Liver (tissue), 9 donors: ENCODE results near the gene USP6NL. TPM values are rescaled to one million over a fixed set of nuclear protein-coding genes. Genes with fewer than 3 reads are reported as not detected.

ENCODE experiments used
- DNase-seq: peaks from one replicate; pipeline ENCODE4 v3.0.0-alpha.2; 2017; ENCODE audit warnings: low spot score
- H3K27ac ChIP-seq, 2 donors: one replicate each; pipeline ENCODE4 v1.7.0; 2013; ENCODE audit warnings: inconsistent platforms in 2 of 2, low read length in 2 of 2, control low read depth in 1 of 2, low read depth in 1 of 2, mild to moderate bottlenecking in 1 of 2
- H3K27me3 ChIP-seq, 4 donors: one replicate each; pipeline versions ENCODE4 v1.6.1 to v1.7.0; 2013; ENCODE audit warnings: low read length in 3 of 4, inconsistent platforms in 1 of 4, mild to moderate bottlenecking in 1 of 4, moderate library complexity in 1 of 4; ENCODE audit not compliant: control insufficient read depth in 4 of 4, insufficient read depth in 4 of 4
- H3K36me3 ChIP-seq, 4 donors: one replicate each; pipeline versions ENCODE4 v1.6.1 to v1.7.0; 2013; ENCODE audit warnings: low read length in 3 of 4, mild to moderate bottlenecking in 3 of 4, low read depth in 1 of 4, moderate library complexity in 1 of 4; ENCODE audit not compliant: control insufficient read depth in 4 of 4, insufficient read depth in 3 of 4
- H3K4me1 ChIP-seq, 4 donors: one replicate each; pipeline versions ENCODE4 v1.6.1 to v1.7.0; 2013; ENCODE audit warnings: low read length in 3 of 4, mild to moderate bottlenecking in 3 of 4, moderate library complexity in 1 of 4; ENCODE audit not compliant: control insufficient read depth in 4 of 4, insufficient read depth in 4 of 4
- H3K4me3 ChIP-seq, 3 donors: one replicate each; pipeline versions ENCODE4 v1.6.1 to v1.7.0; 2013; ENCODE audit warnings: low read length in 3 of 3, control low read depth in 1 of 3, low read depth in 1 of 3, mild to moderate bottlenecking in 1 of 3
- H3K9ac ChIP-seq, 2 donors: one replicate each; pipeline ENCODE4 v1.7.0; 2013; ENCODE audit warnings: low read length in 2 of 2, mild to moderate bottlenecking in 2 of 2, moderate library complexity in 2 of 2, control low read depth in 1 of 2, low read depth in 1 of 2
- H3K9me3 ChIP-seq, 4 donors: one replicate each; pipeline versions ENCODE4 v1.6.1 to v1.7.0; 2013; ENCODE audit warnings: low read length in 3 of 4; ENCODE audit not compliant: control insufficient read depth in 4 of 4
- ATF3 ChIP-seq: IDR thresholded peaks from 2 replicates; pipeline ENCODE4 v1.6.1; 2016; ENCODE audit warnings: antibody characterized with exemption
- CTCF ChIP-seq: fragments of 150-350 bp; IDR thresholded peaks from 2 replicates; pipeline ENCODE4 v1.5.1; 2017; ENCODE audit warnings: improper control_type of control experiment, low read depth, low read length; ENCODE audit not compliant: missing input control
- EGR1 ChIP-seq, 2 donors: IDR thresholded peaks; 2 replicates each; pipeline ENCODE4 v1.6.1; 2016 to 2018; ENCODE audit warnings: antibody characterized with exemption in 2 of 2, low read depth in 2 of 2
- FOXA1 ChIP-seq: IDR thresholded peaks from 2 replicates; pipeline ENCODE4 v1.6.1; 2016; ENCODE audit warnings: antibody characterized with exemption
- GABPA ChIP-seq, 2 donors: IDR thresholded peaks in 1 of 2; conservative IDR thresholded peaks in 1 of 2; 2 replicates each; pipeline ENCODE4 v1.6.1; 2016; ENCODE audit warnings: antibody characterized with exemption in 2 of 2, mild to moderate bottlenecking in 1 of 2, moderate library complexity in 1 of 2
- HNF4A ChIP-seq, 2 donors: conservative IDR thresholded peaks; 2 replicates each; pipeline ENCODE4 v1.6.1; 2016; ENCODE audit warnings: antibody characterized with exemption in 2 of 2, mild to moderate bottlenecking in 2 of 2
- HNF4G ChIP-seq: IDR thresholded peaks from 2 replicates; pipeline ENCODE4 v1.6.1; 2016; ENCODE audit warnings: antibody characterized with exemption
- JUND ChIP-seq, 2 donors: IDR thresholded peaks; 2 replicates each; pipeline ENCODE4 v1.6.1; 2016; ENCODE audit warnings: antibody characterized with exemption in 2 of 2
- NR2F2 ChIP-seq: IDR thresholded peaks from 2 replicates; pipeline ENCODE4 v1.6.1; 2016; ENCODE audit warnings: antibody characterized with exemption
- RAD21 ChIP-seq, 2 donors: IDR thresholded peaks; 2 replicates each; pipeline ENCODE4 v1.6.1; 2016; ENCODE audit warnings: antibody characterized with exemption in 2 of 2, mild to moderate bottlenecking in 2 of 2
- REST ChIP-seq: IDR thresholded peaks from 2 replicates; pipeline ENCODE4 v1.6.1; 2016; ENCODE audit warnings: antibody characterized with exemption, mild to moderate bottlenecking
- RXRA ChIP-seq, 2 donors: IDR thresholded peaks; 2 replicates each; pipeline ENCODE4 v1.6.1; 2017 to 2018; ENCODE audit warnings: antibody characterized with exemption in 2 of 2, mild to moderate bottlenecking in 1 of 2
- SP1 ChIP-seq: IDR thresholded peaks from 2 replicates; pipeline ENCODE4 v1.6.1; 2018; ENCODE audit warnings: antibody characterized with exemption, mild to moderate bottlenecking
- TAF1 ChIP-seq: conservative IDR thresholded peaks from 2 replicates; pipeline ENCODE4 v1.6.1; 2016; ENCODE audit warnings: antibody characterized with exemption, mild to moderate bottlenecking
- YY1 ChIP-seq: IDR thresholded peaks from 2 replicates; pipeline ENCODE4 v1.6.1; 2016; ENCODE audit warnings: antibody characterized with exemption, mild to moderate bottlenecking
- WGBS: extraction: QIAGEN DNeasy Blood & Tissue Kit; methylation state at CpG from one replicate; pipeline ENCODE4 v1.1.7; 2013; 5-methylcytosine and 5-hydroxymethylcytosine counted together
- polyA plus RNA-seq, 2 donors: library from polyadenylated mRNA; stranded (reverse) in 1 of 2; unstranded in 1 of 2; fragments of 200-250 nt in 1 of 2; fragments of >200 nt in 1 of 2; fragmentation: Nextera tagmentation in 1 of 2; extraction: Ambion mirVana in 1 of 2; gene quantifications; one replicate each; pipeline versions ENCODE4 v1.2.1 to v1.2.3, GENCODE V29; 2013 to 2015
- total RNA-seq, 2 donors: library from RNA; depleted of rRNA; stranded (reverse); fragments of >200 nt; gene quantifications; one replicate each; pipeline ENCODE4 v1.2.3, GENCODE V29; 2014
- TF ChIP-seq, protein P1 (sequence below): IDR thresholded peaks from 2 replicates; pipeline ENCODE4 v1.6.1; 2016; ENCODE audit warnings: antibody characterized with exemption
- TF ChIP-seq, protein P2 (sequence below): IDR thresholded peaks from 2 replicates; pipeline ENCODE4 v1.6.1; 2016; ENCODE audit warnings: antibody characterized with exemption
- donor health status: healthy.
- donor health status: healthy.
- donor health status: healthy.
- donor health status: healthy.
- donor health status: healthy.

USP6NL gene
- total and polyA plus RNA-seq, 4 donors: 3.8 to 15.0 (median 10.2) TPM

DNA sequence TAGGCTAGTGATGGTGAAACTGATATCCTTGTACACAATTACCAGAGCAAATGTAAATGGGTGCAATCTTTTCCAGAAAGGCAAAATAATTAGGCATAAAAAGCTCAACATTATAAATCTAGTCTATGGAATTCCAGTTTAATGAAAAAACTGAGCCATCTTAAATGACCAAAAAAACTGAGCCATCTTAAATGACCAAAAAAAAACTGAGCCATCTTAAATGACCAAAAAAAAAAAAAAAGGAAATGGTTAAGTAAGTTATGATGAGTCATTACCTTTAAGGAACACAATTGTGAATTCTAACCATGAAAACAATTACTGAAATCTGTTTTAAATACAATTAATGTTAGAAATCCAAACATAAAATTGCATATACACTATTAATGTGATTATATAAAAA is 25.3 kb downstream of the USP6NL start:
- Histone ChIP-seq H3K27me3 (no peaks in the 10 kb centered on the region), H3K4me1 (peaks cover 0 to 2% (median 0%) of the 10 kb centered on the region in 4 donors), H3K27ac (no peak overlapping the region), H3K9me3 (no peaks in the 10 kb centered on the region), H3K9ac (no peak overlapping the region), H3K36me3 (no peaks in the 10 kb centered on the region), H3K4me3 (no peak overlapping the region)
- TF ChIP-seq JUND (IDR thresholded peaks at IDR 0.05): no peak
- TF ChIP-seq NR2F2: no peak
- no peak for TF ChIP-seq FOXA1
- no peak for TF ChIP-seq SP1
- TF ChIP-seq, protein P1, sequence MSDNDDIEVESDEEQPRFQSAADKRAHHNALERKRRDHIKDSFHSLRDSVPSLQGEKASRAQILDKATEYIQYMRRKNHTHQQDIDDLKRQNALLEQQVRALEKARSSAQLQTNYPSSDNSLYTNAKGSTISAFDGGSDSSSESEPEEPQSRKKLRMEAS: no peak
- TF ChIP-seq HNF4G: no peak
- no peak for TF ChIP-seq ATF3
- no peak for TF ChIP-seq EGR1 (IDR thresholded peaks at IDR 0.05; ENCODE audit: low read depth in 2 of 2)
- no peak for TF ChIP-seq GABPA (IDR thresholded peaks at IDR 0.05 in 1 of 2, conservative IDR thresholded peaks at IDR 0.05 in 1 of 2)
- no peak for TF ChIP-seq HNF4A (conservative IDR thresholded peaks at IDR 0.05)
- no peak for TF ChIP-seq YY1
- TF ChIP-seq TAF1: no peak
- no peak for TF ChIP-seq REST
- no peak for TF ChIP-seq RAD21 (IDR thresholded peaks at IDR 0.05)
- no peak for TF ChIP-seq RXRA (IDR thresholded peaks at IDR 0.05)
- no peak for TF ChIP-seq CTCF
- TF ChIP-seq, protein P2, sequence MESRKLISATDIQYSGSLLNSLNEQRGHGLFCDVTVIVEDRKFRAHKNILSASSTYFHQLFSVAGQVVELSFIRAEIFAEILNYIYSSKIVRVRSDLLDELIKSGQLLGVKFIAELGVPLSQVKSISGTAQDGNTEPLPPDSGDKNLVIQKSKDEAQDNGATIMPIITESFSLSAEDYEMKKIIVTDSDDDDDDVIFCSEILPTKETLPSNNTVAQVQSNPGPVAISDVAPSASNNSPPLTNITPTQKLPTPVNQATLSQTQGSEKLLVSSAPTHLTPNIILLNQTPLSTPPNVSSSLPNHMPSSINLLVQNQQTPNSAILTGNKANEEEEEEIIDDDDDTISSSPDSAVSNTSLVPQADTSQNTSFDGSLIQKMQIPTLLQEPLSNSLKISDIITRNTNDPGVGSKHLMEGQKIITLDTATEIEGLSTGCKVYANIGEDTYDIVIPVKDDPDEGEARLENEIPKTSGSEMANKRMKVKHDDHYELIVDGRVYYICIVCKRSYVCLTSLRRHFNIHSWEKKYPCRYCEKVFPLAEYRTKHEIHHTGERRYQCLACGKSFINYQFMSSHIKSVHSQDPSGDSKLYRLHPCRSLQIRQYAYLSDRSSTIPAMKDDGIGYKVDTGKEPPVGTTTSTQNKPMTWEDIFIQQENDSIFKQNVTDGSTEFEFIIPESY: no peak
- no peak for DNase-seq

GRCh38 chr10:11581213-11581612 is 30.2 kb downstream of the USP6NL start:
- 52% methylated on average over 2 of the region's 2 CpGs for WGBS
- Histone ChIP-seq H3K4me1 (peaks cover 8 to 11% (median 9%) of the 10 kb centered on the region in 4 donors), H3K27ac (no peak overlapping the region), H3K4me3 (no peak overlapping the region), H3K27me3 (no peaks in the 10 kb centered on the region), H3K9me3 (no peaks in the 10 kb centered on the region), H3K9ac (no peak overlapping the region), H3K36me3 (no peaks in the 10 kb centered on the region)
- DNase-seq: no peak
- no peak for TF ChIP-seq HNF4A (conservative IDR thresholded peaks at IDR 0.05)
- no peak for TF ChIP-seq RAD21 (IDR thresholded peaks at IDR 0.05)
- no peak for TF ChIP-seq HNF4G
- TF ChIP-seq YY1: no peak
- TF ChIP-seq FOXA1: no peak
- TF ChIP-seq, protein P1: no peak
- no peak for TF ChIP-seq SP1
- TF ChIP-seq RXRA (IDR thresholded peaks at IDR 0.05): no peak
